GM23338 (cell line): ENCODE data around the gene LHX1. TPM values are rescaled to one million over a fixed set of nuclear protein-coding genes. Genes with fewer than 3 reads are reported as not detected.
A peak's percentile ranks its signal among the peaks of the same experiment; 100 is the strongest.

Experiments
- ATAC-seq: fragments of 200-7000 bp; cut with Tn5 transposase; 3 replicates; pipeline ENCODE4 v1.9.1; 2020
- DNase-seq: peaks from one replicate; pipeline ENCODE4 v3.0.0-alpha.2; 2015; ENCODE audit warnings: low spot score
- H2AFZ ChIP-seq: fragments of 200-600 bp; sonication (generic); 2 replicates; pipeline ENCODE4 v1.8.0; 2016; ENCODE audit warnings: antibody characterized with exemption, mild to moderate bottlenecking, moderate library complexity
- H3F3A ChIP-seq: fragments of 200-600 bp; sonication (generic); replicated peaks from 2 replicates; pipeline ENCODE4 v1.8.0; 2017; ENCODE audit warnings: antibody characterized with exemption, mixed run types, low read depth
- H3K27ac ChIP-seq: fragments of 200-600 bp; sonication (generic); 2 replicates; pipeline ENCODE4 v1.6.1; 2016; ENCODE audit warnings: low read depth
- H3K27me3 ChIP-seq: fragments of 200-600 bp; sonication (generic); 2 replicates; pipeline ENCODE4 v1.8.0; 2016; ENCODE audit warnings: mild to moderate bottlenecking, mixed run types, moderate library complexity; ENCODE audit not compliant: insufficient read depth
- H3K36me3 ChIP-seq: fragments of 200-600 bp; sonication (generic); 2 replicates; pipeline ENCODE4 v1.8.0; 2016; ENCODE audit warnings: mild to moderate bottlenecking; ENCODE audit not compliant: insufficient read depth
- H3K4me1 ChIP-seq: fragments of 200-600 bp; sonication (generic); 2 replicates; pipeline ENCODE4 v1.8.0; 2016; ENCODE audit warnings: mild to moderate bottlenecking, moderate library complexity; ENCODE audit not compliant: insufficient read depth
- H3K4me2 ChIP-seq: fragments of 200-600 bp; sonication (generic); 2 replicates; pipeline ENCODE4 v1.7.1; 2017; ENCODE audit warnings: mixed run types
- H3K4me3 ChIP-seq: fragments of 200-600 bp; sonication (generic); 2 replicates; pipeline ENCODE4 v1.6.1; 2016; ENCODE audit warnings: mixed run types
- H3K79me2 ChIP-seq: fragments of 200-600 bp; sonication (generic); replicated peaks from 2 replicates; pipeline ENCODE4 v1.8.0; 2017; ENCODE audit warnings: mild to moderate bottlenecking; ENCODE audit not compliant: insufficient read depth
- H3K9me2 ChIP-seq: fragments of 200-600 bp; sonication (generic); 2 replicates; pipeline ENCODE4 v1.8.0; 2017; ENCODE audit not compliant: insufficient read depth
- H4K20me1 ChIP-seq: fragments of 200-600 bp; sonication (generic); replicated peaks from 2 replicates; pipeline ENCODE4 v1.8.0; 2017; ENCODE audit warnings: mild to moderate bottlenecking; ENCODE audit not compliant: insufficient read depth
- H3K27ac Mint-ChIP-seq: 2 replicates; pipeline ENCODE4 v1.8.0; 2020; ENCODE audit warnings: inconsistent platforms, mild to moderate bottlenecking, moderate library complexity, mixed read lengths
- H3K27me3 Mint-ChIP-seq: 3 replicates; pipeline ENCODE4 v1.8.0; 2022; ENCODE audit warnings: low read depth, mild to moderate bottlenecking, moderate library complexity, mixed read lengths, inconsistent platforms; ENCODE audit not compliant: insufficient read depth, poor library complexity
- H3K36me3 Mint-ChIP-seq: 3 replicates; pipeline ENCODE4 v1.8.0; 2021; ENCODE audit warnings: low read depth, mild to moderate bottlenecking, inconsistent platforms, moderate library complexity, mixed read lengths
- H3K4me1 Mint-ChIP-seq: 3 replicates; pipeline ENCODE4 v1.8.0; 2020; ENCODE audit warnings: mild to moderate bottlenecking, inconsistent platforms, mixed read lengths
- H3K4me3 Mint-ChIP-seq: 3 replicates; pipeline ENCODE4 v1.8.0; 2021; ENCODE audit warnings: moderate library complexity, mild to moderate bottlenecking, inconsistent platforms, mixed read lengths
- H3K9me3 Mint-ChIP-seq: 3 replicates; pipeline ENCODE4 v1.8.0; 2020; ENCODE audit warnings: moderate library complexity, mild to moderate bottlenecking, inconsistent platforms, mixed read lengths
- EZH2 ChIP-seq: fragments of 200-600 bp; sonication (generic); IDR thresholded peaks from one replicate; pipeline ENCODE4 v1.8.0; 2017; ENCODE audit warnings: antibody characterized with exemption, mild to moderate bottlenecking, low read depth; ENCODE audit not compliant: unreplicated experiment
- EZH2phosphoT487 ChIP-seq: fragments of 200-600 bp; sonication (generic); IDR thresholded peaks from one replicate; pipeline ENCODE4 v1.8.1; 2018; ENCODE audit warnings: antibody characterized with exemption; ENCODE audit not compliant: unreplicated experiment
- POLR2AphosphoS5 ChIP-seq: IDR thresholded peaks from 2 replicates; pipeline ENCODE4 v1.6.1; 2016; ENCODE audit warnings: antibody characterized with exemption, low read depth
- STAT1 ChIP-seq: IDR thresholded peaks from one replicate; pipeline ENCODE4 v1.6.1; 2016; ENCODE audit warnings: antibody characterized with exemption; ENCODE audit not compliant: unreplicated experiment
- ZNF331 ChIP-seq: fragments of 250-450 bp; sonication (Bioruptor Pico); IDR thresholded peaks from 2 replicates; pipeline ENCODE4 v1.5.0; 2020; ENCODE audit warnings: low read depth, mild to moderate bottlenecking, moderate library complexity
- polyA plus RNA-seq: library from polyadenylated mRNA; unstranded; fragments of >200 nt; fragmentation: Nextera tagmentation; extraction: Ambion mirVana; gene quantifications from 2 replicates; pipeline ENCODE4 v1.2.1, GENCODE V29; 2016
- total RNA-seq: library from RNA; depleted of rRNA; stranded (reverse); fragments of >200 nt; shearing (Covaris generic); gene quantifications from 2 replicates; pipeline ENCODE4 v1.2.3, GENCODE V29; 2014
- TF ChIP-seq, protein P1 (sequence below): fragments of 250-450 bp; sonication (Bioruptor Pico); IDR thresholded peaks from 2 replicates; pipeline ENCODE4 v1.5.0; 2020; ENCODE audit warnings: mild to moderate bottlenecking, moderate library complexity

The LHX1 gene
- total and polyA plus RNA-seq, 2 experiments from 2014 or later: 0.52 to 0.74 TPM

DNA sequence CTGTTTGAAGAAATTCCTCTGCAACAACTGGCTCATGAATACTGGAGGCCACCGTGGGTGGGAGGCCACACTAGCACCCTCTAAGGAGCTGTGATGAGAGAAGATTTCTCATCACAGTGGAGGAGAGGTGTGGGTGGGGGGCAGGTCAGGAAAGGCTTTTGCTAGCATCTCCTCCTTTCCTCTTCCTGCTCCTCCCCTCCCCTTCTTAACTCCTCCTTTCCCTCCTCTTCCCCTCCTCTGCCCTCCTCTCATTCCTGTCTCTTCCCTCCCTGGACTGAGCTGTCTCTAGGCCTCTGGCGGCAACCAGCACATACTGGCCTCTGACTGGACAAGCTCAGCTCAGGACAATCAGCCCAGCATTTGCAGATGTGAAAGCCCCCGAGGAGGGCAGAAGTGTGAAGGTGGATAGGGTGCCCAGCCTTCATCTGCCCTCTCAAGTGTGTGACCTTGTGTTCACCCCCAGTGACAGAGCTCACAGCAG lies 19.0 kb upstream of the LHX1 start (continued):
- TF ChIP-seq, protein P1, sequence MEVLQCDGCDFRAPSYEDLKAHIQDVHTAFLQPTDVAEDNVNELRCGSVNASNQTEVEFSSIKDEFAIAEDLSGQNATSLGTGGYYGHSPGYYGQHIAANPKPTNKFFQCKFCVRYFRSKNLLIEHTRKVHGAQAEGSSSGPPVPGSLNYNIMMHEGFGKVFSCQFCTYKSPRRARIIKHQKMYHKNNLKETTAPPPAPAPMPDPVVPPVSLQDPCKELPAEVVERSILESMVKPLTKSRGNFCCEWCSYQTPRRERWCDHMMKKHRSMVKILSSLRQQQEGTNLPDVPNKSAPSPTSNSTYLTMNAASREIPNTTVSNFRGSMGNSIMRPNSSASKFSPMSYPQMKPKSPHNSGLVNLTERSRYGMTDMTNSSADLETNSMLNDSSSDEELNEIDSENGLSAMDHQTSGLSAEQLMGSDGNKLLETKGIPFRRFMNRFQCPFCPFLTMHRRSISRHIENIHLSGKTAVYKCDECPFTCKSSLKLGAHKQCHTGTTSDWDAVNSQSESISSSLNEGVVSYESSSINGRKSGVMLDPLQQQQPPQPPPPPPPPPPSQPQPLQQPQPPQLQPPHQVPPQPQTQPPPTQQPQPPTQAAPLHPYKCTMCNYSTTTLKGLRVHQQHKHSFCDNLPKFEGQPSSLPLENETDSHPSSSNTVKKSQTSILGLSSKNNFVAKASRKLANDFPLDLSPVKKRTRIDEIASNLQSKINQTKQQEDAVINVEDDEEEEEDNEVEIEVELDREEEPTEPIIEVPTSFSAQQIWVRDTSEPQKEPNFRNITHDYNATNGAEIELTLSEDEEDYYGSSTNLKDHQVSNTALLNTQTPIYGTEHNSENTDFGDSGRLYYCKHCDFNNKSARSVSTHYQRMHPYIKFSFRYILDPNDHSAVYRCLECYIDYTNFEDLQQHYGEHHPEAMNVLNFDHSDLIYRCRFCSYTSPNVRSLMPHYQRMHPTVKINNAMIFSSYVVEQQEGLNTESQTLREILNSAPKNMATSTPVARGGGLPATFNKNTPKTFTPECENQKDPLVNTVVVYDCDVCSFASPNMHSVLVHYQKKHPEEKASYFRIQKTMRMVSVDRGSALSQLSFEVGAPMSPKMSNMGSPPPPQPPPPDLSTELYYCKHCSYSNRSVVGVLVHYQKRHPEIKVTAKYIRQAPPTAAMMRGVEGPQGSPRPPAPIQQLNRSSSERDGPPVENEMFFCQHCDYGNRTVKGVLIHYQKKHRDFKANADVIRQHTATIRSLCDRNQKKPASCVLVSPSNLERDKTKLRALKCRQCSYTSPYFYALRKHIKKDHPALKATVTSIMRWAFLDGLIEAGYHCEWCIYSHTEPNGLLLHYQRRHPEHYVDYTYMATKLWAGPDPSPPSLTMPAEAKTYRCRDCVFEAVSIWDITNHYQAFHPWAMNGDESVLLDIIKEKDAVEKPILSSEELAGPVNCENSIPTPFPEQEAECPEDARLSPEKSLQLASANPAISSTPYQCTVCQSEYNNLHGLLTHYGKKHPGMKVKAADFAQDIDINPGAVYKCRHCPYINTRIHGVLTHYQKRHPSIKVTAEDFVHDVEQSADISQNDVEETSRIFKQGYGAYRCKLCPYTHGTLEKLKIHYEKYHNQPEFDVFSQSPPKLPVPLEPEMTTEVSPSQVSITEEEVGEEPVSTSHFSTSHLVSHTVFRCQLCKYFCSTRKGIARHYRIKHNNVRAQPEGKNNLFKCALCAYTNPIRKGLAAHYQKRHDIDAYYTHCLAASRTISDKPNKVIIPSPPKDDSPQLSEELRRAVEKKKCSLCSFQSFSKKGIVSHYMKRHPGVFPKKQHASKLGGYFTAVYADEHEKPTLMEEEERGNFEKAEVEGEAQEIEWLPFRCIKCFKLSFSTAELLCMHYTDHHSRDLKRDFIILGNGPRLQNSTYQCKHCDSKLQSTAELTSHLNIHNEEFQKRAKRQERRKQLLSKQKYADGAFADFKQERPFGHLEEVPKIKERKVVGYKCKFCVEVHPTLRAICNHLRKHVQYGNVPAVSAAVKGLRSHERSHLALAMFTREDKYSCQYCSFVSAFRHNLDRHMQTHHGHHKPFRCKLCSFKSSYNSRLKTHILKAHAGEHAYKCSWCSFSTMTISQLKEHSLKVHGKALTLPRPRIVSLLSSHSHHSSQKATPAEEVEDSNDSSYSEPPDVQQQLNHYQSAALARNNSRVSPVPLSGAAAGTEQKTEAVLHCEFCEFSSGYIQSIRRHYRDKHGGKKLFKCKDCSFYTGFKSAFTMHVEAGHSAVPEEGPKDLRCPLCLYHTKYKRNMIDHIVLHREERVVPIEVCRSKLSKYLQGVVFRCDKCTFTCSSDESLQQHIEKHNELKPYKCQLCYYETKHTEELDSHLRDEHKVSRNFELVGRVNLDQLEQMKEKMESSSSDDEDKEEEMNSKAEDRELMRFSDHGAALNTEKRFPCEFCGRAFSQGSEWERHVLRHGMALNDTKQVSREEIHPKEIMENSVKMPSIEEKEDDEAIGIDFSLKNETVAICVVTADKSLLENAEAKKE: no peak

DNA sequence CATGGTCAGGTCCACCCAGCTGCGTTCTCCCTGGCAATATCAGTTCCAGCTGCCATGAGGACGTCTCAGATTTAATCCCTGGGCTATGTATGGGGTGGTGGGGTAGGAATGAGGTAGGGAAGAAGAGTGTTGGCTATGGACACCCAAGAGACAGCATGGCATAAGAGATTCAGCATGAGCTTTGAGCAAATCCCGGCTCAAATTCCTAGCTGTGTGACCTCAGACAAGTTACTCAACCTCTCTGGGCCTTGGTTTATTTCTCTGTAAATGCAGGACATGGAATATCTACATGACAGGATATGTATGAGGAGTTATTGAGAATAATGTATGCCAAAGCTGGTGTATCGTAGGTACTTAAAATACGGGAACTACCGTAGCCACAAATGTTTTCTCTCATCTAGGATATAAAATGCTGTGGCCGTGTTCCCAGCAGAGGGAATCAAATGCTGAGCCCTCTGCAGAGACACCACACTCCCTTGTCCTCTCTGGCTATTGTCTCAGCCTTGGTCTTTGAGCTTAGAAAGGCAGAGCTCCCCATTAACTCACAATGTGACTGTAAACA lies 17.8 kb upstream of the LHX1 start:
- H3K4me1 Mint-ChIP-seq: peaks cover 60% of the 10 kb centered on the region
- peaks cover 43% of the 10 kb centered on the region for H3K4me1 ChIP-seq
- H3K27ac Mint-ChIP-seq: peak overlapping the region; percentile 8; the same call in 1 of the 2 replicates
- no peak overlapping the region for H3K27ac ChIP-seq
- H3K27me3 Mint-ChIP-seq: peaks cover 21% of the 10 kb centered on the region
- H3K4me2 ChIP-seq: peak overlapping the region; percentile 75
- H3K79me2 ChIP-seq: no peaks in the 10 kb centered on the region
- H4K20me1 ChIP-seq: no peaks in the 10 kb centered on the region
- no peaks in the 10 kb centered on the region for H3K9me3 Mint-ChIP-seq
- H3K27me3 ChIP-seq: no peaks in the 10 kb centered on the region
- ATAC-seq (peak; percentile 28), DNase-seq (no peak)
- H3K36me3 ChIP-seq: no peaks in the 10 kb centered on the region
- no peak for TF ChIP-seq POLR2AphosphoS5
- no peak for TF ChIP-seq STAT1
- no peak for TF ChIP-seq EZH2phosphoT487
- TF ChIP-seq, protein P1: no peak
- no peak for TF ChIP-seq EZH2
- TF ChIP-seq ZNF331 (CRISPR knock-in tag): no peak
- H3K4me3 ChIP-seq: no peak overlapping the region
- H3K36me3 Mint-ChIP-seq: no peaks in the 10 kb centered on the region
- no peak overlapping the region; the same call in 2 of the 3 replicates for H3K4me3 Mint-ChIP-seq
- no peaks in the 10 kb centered on the region for H3K9me2 ChIP-seq
- peak overlapping the region; percentile 85 for H2AFZ ChIP-seq
- H3F3A ChIP-seq: peaks cover 4% of the 10 kb centered on the region; the same call in 1 of the 2 replicates
